Measurements from ENCODE around the gene ADD3.

DNA sequence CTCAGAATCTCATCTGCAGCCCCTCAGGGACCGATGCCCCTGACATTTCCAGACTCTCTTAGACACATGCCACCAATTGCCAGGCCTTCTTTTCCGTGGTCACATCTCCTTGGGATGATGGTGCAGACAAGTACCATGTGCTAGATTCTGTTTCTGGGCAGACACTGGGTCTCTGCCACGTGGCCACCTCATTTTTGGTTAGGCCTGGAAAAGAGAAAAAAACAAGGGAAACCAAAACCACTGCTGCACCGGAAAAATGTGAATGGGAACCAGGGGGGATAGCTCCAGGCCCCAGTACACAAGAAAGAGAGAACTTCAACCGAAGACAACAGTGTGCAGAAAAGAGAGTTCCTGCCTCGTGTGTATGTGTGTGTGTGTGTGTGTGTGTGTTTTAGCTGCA is 176.6 kb downstream of the ADD3 start:
- TF ChIP-seq LCORL (IDR thresholded peaks at IDR 0.05), result no peak
- TF ChIP-seq LCORL (CRISPR knock-in tag; IDR thresholded peaks at IDR 0.05), result no peak
- TF ChIP-seq, protein P1, sequence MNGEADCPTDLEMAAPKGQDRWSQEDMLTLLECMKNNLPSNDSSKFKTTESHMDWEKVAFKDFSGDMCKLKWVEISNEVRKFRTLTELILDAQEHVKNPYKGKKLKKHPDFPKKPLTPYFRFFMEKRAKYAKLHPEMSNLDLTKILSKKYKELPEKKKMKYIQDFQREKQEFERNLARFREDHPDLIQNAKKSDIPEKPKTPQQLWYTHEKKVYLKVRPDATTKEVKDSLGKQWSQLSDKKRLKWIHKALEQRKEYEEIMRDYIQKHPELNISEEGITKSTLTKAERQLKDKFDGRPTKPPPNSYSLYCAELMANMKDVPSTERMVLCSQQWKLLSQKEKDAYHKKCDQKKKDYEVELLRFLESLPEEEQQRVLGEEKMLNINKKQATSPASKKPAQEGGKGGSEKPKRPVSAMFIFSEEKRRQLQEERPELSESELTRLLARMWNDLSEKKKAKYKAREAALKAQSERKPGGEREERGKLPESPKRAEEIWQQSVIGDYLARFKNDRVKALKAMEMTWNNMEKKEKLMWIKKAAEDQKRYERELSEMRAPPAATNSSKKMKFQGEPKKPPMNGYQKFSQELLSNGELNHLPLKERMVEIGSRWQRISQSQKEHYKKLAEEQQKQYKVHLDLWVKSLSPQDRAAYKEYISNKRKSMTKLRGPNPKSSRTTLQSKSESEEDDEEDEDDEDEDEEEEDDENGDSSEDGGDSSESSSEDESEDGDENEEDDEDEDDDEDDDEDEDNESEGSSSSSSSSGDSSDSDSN (CRISPR knock-in tag; IDR thresholded peaks at IDR 0.05), result no peak
- TF ChIP-seq, protein P2, sequence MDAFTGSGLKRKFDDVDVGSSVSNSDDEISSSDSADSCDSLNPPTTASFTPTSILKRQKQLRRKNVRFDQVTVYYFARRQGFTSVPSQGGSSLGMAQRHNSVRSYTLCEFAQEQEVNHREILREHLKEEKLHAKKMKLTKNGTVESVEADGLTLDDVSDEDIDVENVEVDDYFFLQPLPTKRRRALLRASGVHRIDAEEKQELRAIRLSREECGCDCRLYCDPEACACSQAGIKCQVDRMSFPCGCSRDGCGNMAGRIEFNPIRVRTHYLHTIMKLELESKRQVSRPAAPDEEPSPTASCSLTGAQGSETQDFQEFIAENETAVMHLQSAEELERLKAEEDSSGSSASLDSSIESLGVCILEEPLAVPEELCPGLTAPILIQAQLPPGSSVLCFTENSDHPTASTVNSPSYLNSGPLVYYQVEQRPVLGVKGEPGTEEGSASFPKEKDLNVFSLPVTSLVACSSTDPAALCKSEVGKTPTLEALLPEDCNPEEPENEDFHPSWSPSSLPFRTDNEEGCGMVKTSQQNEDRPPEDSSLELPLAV (CRISPR knock-in tag; conservative IDR thresholded peaks at IDR 0.05; ENCODE audit: low read depth), result no peak
- no peak for TF ChIP-seq AKNA (CRISPR knock-in tag; IDR thresholded peaks at IDR 0.05; ENCODE audit: borderline replicate concordance)
- no peak for TF ChIP-seq XRCC5 (optimal IDR thresholded peaks at IDR 0.05; ENCODE audit: low read length)
- no peak for TF ChIP-seq ATF3 (CRISPR knock-in tag; IDR thresholded peaks at IDR 0.05)
- TF ChIP-seq RFX5 (IDR thresholded peaks at IDR 0.05; ENCODE audit: low read depth, low read length), result no peak
- TF ChIP-seq, protein P3, sequence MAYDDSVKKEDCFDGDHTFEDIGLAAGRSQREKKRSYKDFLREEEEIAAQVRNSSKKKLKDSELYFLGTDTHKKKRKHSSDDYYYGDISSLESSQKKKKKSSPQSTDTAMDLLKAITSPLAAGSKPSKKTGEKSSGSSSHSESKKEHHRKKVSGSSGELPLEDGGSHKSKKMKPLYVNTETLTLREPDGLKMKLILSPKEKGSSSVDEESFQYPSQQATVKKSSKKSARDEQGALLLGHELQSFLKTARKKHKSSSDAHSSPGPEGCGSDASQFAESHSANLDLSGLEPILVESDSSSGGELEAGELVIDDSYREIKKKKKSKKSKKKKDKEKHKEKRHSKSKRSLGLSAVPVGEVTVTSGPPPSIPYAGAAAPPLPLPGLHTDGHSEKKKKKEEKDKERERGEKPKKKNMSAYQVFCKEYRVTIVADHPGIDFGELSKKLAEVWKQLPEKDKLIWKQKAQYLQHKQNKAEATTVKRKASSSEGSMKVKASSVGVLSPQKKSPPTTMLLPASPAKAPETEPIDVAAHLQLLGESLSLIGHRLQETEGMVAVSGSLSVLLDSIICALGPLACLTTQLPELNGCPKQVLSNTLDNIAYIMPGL (CRISPR knock-in tag; IDR thresholded peaks at IDR 0.05; ENCODE audit: borderline replicate concordance in 1 of 2, low read depth in 1 of 2), result no peak
- no peak for TF ChIP-seq E2F5 (CRISPR knock-in tag; conservative IDR thresholded peaks at IDR 0.05)
- no peak for TF ChIP-seq SRY (CRISPR knock-in tag; IDR thresholded peaks at IDR 0.05)
- TF ChIP-seq POLR2A (IDR thresholded peaks at IDR 0.05; ENCODE audit: insufficient read depth in 1 of 2, low read depth in 2 of 2, low read length in 2 of 2), result no peak

Data from HepG2 (cell line).